ENCODE results near the gene METTL1.

GRCh38 chr12:57765698-57766463 is 6.0 kb downstream of the METTL1 start:
- TF ChIP-seq, protein P1, sequence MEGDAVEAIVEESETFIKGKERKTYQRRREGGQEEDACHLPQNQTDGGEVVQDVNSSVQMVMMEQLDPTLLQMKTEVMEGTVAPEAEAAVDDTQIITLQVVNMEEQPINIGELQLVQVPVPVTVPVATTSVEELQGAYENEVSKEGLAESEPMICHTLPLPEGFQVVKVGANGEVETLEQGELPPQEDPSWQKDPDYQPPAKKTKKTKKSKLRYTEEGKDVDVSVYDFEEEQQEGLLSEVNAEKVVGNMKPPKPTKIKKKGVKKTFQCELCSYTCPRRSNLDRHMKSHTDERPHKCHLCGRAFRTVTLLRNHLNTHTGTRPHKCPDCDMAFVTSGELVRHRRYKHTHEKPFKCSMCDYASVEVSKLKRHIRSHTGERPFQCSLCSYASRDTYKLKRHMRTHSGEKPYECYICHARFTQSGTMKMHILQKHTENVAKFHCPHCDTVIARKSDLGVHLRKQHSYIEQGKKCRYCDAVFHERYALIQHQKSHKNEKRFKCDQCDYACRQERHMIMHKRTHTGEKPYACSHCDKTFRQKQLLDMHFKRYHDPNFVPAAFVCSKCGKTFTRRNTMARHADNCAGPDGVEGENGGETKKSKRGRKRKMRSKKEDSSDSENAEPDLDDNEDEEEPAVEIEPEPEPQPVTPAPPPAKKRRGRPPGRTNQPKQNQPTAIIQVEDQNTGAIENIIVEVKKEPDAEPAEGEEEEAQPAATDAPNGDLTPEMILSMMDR (IDR thresholded peaks at IDR 0.05), result no peak
- TF ChIP-seq POLR2A (IDR thresholded peaks at IDR 0.05) (no peak), EP300 (IDR thresholded peaks at IDR 0.05) (no peak)
